Anterior cingulate cortex (tissue), 58 donors: ENCODE results near the gene KLHL28.
"Not testable (repeated sequence)": the region's sequence is repeated elsewhere in the genome, so short reads cannot be mapped to it uniquely, and the experiment has no call there.

ENCODE experiments used
- DNase-seq, 58 donors: peaks; one replicate each; lab custom pipeline; 2025; lab: John Stamatoyannopoulos, UW

The KLHL28 gene

DNA sequence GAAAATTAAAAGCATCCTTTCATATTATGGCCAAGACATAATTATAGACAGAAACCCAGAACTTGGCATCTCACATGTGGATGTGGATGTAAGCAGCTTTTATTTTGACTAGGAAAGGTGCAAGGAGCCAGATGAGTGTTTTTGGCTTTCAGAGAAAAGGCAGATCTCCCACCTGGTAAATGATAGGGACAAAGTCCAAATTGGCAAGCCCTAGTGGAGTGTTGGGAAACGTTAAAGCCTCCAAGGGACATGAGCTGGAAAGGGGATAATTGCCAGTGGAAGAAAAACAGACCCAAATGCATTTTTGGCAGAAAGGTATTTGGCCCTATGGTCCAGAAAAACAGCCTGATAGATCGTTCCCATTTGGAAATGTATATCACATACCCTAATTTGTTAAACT lies 60.1 kb downstream of the KLHL28 start:
- DNase-seq = no peak

DNA sequence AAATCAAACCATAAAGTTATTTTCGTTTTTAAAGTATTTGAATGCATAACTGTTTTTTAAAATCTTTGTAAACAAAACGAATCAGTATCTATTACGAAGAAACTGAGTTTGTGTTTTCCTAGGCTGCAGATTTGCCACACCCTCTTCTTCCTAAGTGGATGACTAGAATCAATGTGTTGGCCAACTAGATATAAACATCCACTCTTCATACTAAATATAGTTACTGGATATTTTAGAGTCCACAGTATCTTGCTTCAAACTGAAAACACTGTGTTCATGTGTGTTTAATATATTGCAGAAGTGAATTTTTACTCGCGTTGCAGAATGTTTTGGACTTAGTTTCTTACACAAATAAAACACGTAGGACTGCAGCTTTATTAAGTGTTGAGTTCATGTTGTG lies 63.2 kb downstream of the KLHL28 start:
- no peak for DNase-seq

DNA sequence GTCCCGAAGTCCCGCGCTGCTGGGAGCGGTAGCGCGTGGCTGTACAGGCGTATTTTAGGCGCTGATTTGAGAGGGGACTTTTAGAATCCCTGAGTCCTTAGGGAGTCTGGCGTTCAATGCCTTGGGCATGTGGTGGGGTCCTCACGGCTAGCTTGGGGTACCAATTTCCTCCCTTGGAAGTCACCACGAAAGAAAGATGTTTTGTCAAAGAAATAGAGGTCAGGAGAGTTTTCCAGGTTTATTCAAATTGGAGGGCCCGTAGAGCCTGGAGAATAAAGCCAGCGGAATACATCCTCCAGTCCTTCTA lies 63.9 kb downstream of the KLHL28 start:
- DNase-seq = peak in 4 of 58 donors; percentile 13 to 60 (median 46)

DNA sequence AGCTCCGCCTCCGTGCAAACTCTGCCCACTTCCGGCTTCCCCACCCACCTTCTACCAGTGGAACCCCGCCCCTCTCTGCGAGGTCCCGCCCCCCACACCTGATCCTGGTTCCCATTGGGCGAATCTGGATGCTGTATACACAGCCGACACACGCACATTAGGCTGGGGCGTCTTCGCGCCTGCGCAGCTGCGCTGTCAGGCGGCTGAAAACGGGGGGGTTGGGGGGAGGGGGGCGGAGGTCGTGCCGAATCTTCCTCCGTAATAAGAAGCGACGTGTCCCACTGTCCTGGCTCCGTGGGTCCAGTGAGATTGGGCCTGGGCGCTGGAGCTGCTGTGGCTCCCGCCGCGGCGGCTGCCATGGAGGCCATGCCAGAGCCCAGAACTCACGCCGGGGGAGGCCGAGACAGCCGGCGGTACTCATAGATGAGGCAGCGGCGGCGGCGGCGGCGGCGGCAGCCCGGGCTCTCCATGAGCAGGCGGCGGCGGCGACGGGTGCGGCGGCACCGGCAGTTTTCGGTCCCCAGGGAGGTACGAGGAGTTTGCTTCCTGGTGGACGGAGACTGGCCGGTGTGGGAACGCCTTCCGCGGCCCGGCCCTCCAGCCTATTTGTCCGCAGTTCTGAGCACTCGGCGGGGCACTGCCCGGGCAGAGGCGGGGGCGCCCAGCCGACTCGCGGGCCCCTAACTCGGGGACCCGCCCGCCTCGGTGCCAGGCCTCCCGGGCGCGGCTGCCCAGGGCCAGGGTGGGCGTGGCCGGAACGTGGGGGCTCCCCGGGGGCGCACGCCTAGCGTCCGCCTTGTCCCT lies 64.5 kb downstream of the KLHL28 start:
- peak; percentile 68 to 99 (median 95) for DNase-seq

DNA sequence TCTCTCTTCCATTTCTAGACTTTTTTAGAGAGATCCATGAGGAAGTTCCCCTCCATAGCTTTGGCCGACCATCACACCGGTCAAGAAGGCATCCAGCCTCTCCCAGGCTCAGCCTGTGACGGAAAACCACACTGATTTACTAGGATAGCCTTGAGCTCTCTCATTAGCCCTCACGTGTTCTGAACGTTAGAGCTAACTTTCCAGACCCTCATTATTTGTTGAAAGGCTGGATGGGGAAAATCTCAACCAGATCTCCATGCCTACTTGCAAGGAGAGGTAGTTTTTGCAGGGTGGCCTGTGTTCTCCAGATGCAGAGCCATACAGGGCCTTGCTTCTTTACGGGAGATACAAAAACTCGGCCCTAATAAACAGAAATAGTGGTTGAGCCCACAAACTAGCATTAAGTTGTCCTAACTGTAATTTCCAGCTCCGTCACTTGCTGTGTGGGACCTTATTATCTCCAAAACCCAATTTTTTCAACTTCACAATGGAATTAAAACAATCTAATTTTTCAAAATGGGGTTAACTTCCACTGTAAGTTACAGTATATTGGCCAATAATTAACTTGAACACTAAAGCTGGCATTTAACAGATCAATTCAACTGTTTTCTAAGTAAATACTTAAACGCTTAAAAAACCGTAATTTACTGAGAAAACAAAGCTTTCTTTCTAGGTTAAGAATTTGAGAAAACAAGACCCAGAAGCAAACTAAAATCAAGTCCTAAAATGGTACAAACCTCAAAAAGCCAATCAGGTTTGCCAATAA lies 65.3 kb downstream of the KLHL28 start:
- DNase-seq = no peak

DNA sequence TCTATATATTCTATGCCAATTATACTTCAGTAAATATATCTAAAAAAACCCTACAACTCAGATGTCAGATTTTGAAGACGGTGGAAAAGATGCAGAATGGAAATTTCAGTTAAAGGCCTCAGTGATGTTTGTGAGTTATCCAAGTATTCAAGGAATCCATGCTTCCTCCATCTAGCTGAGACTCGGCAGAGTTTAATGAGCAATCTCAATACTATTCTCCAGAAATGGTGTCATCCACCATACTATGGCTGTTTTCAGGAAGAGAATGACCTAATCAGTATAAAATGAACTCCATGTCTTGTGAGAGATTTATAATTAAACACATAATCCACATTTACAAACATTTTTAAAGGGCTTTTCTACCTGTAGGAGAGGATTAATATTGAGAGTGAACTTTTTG lies 66.0 kb downstream of the KLHL28 start:
- DNase-seq = no peak

DNA sequence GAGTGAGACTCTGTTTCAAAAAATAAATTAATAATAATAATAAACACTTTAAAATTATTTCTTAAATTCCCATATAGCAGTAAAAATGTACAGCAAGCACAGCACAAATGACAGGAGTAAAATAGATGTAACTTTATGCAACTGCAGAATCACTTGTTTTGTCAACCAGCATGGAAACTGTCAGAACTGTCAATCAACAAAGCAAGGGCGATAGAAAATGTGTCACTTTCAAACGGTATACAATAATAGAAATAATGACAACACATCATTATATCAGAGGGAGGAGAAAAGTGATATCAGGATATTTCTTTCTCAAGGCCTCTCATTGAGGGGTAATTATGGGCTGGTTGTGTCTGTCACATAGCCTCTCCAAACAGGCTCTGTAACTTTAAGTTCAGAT lies 68.2 kb downstream of the KLHL28 start:
- no peak for DNase-seq

DNA sequence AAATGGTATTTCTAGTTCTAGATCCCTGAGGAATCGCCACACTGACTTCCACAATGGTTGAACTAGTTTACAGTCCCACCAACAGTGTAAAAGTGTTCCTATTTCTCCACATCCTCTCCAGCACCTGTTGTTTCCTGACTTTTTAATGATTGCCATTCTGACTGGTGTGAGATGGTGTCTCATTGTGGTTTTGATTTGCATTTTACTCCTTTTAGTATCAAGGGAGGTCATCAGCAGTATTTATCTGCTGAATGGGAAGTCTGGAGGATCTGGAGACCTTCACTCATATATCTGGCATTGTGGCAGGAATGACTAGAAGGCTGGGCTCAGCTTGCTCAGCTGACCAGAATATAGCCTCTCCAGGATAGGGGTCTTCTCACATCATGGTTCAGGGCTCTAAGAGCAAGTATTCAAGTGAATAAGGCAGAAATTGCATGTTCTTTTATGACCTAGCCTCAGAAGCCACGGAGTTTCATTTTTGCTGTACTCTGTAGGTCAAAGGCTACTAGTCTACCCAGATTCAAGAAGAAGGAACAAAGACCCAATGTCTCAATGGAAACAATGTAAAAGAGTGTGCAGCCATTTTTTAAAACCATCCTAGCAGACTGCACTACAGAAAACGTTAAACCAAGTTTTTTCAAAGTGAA lies 69.9 kb downstream of the KLHL28 start:
- not testable (repeated sequence) for DNase-seq

DNA sequence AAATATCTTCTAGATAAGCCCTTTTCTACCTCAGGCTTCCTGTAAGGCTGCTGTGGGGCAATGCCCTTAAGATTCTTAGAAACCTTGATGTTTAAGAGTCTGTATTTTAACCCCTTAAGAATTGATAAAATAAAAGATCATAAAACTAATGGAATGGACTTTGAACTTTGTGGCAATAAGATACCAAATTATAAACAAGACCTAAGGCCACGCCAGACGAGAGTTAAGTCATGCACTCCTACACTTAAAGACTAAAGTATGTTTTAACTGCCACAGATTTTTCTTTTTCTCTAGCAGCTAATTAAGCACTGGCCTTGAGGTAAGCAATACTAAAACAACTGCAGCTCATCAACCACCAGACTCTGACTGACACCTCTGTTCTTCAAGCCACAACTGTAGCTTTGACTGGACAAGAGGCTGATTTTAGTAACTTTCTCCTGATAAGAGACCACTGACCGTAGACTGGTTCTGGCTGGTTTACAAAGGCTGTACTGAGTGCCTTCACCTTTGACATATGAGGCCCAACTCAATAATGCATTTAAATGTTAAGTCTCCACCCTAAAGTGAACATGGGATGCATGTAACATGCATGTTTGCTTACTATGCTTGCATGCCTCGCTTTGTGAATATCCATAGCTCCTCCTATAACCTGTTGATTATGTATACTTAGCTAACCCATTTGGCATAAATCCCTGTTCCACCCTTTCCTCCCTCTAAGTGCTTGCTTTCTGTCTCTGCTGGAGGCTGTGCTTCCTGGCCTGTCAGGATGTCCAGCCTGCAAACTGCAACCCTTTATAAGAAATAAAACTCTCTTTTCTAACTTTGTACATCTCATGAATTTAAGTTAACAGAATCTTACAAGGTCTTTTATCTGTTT lies 71.9 kb downstream of the KLHL28 start:
- DNase-seq = no peak

DNA sequence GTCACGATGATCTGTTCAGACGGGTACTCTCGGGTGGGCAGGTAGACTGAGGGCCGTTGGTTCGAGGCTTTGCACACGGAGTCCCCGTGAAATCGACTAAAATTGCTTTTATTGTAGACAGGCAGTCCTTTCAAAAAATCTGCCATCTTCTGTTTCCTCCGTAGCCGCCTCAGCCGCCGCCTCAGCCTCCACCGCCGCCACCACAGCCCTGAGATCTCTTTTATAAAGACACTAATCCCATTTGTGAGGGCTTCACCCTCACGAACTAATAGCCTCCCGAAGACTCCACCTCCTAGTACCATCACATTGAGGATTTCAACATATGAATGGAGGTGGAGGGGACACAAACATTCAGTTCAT lies 74.2 kb downstream of the KLHL28 start:
- no peak for DNase-seq

DNA sequence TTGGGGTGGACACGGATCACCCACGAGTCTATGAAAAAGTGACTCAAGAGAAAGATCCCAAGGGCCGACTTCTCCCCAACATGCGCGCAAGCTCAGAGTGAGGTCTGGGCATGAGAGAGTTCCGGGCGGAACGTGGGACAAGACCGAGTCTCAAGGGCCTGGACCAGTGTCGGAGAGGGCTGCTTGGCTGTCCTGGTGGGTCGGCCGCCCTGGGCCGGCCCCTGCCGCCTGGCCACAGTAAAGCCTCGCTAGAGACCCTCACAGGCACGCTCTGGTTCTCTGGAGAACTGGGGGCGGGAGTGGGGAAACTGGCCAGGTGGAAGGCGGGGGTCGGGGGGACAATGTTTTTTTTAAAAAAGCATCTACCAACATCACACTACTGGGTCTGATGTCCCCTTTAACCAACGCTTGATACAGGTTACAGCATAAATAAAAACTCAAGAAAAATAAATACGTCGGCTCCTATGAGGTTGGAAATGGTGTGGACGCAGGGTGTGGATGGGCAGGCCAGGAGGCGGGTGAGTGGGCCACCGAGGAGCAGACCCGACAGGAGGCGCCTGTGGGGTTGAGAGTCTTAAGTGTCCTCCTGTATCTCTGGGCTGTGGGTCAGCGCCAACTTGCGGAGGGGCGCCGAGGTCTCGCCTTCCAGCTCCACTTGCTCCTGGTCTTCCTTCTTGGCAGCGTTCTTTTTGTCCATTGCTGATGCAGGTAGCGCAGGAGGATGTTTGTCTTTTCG lies 74.7 kb downstream of the KLHL28 start:
- no peak for DNase-seq

DNA sequence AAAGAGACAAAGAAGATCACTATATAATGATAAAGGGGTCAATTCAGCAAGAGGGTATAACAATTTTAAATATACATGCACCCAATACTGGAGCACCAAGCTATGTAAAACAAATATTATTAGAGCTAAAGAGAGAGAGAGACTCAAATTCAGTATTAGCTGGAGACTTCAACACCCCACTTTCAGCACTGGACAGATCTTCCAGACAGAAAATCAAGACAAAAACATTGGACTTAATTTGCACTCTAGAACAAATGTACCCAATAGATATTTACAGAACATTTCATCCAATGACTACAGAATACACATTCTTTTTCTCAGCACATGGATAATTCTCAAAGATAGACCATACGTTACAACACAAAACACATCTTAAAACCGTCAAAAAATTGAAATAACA lies 81.0 kb downstream of the KLHL28 start:
- DNase-seq = no peak
